A673 (cell line): Measurements from ENCODE around the gene RBM42. TPM values are rescaled to one million over a fixed set of nuclear protein-coding genes. Genes with fewer than 3 reads are reported as not detected.
A peak's percentile ranks its signal among the peaks of the same experiment; 100 is the strongest.

Experiments used
- Bru-seq: library from RNA; stranded (reverse); fragments of 400-500 nt; gene quantifications from one replicate; lab custom pipeline; 2021; lab: Mats Ljungman, UMichigan
- BruChase-seq, 2 experiments: library from RNA; stranded (reverse); fragments of 400-500 nt; gene quantifications; one replicate each; lab custom pipeline; 2021; lab: Mats Ljungman, UMichigan
- BruUV-seq: library from RNA; stranded (reverse); fragments of 400-500 nt; replicated peaks from 2 replicates; lab custom pipeline; 2021; lab: Mats Ljungman, UMichigan
- CTCF ChIA-PET: fragments of 300-600 bp; sonication (Branson Sonifier 250); formaldehyde crosslinking; loops from one replicate; lab custom pipeline; 2022; ENCODE audit warnings: antibody characterized with exemption; lab: Charles Lee
- POLR2A ChIA-PET: fragments of 300-600 bp; sonication (Branson Sonifier 250); formaldehyde crosslinking; loops from one replicate; lab custom pipeline; 2022; ENCODE audit warnings: antibody characterized with exemption; ENCODE audit not compliant: low non-redundant PET; lab: Charles Lee
- DNase-seq: peaks from one replicate; pipeline ENCODE4 v3.0.0-alpha.2; 2015; ENCODE audit warnings: low spot score
- H3K27ac ChIP-seq: fragments of 200-600 bp; sonication (generic); 2 replicates; pipeline ENCODE4 v1.5.1; 2016; ENCODE audit warnings: mixed run types, low read depth, mild to moderate bottlenecking, mixed read lengths, antibody characterized with exemption, low read length; ENCODE audit not compliant: poor library complexity, severe bottlenecking
- H3K27me3 ChIP-seq: fragments of 200-600 bp; sonication (generic); replicated peaks from 2 replicates; pipeline ENCODE4 v1.6.1; 2017; ENCODE audit warnings: mixed run types, low read depth, mild to moderate bottlenecking, mixed read lengths, antibody characterized with exemption, low read length; ENCODE audit not compliant: insufficient read depth, poor library complexity
- H3K36me3 ChIP-seq: fragments of 200-600 bp; sonication (generic); 2 replicates; pipeline ENCODE4 v1.6.1; 2016; ENCODE audit warnings: mixed run types, mild to moderate bottlenecking, mixed read lengths, antibody characterized with exemption, low read length; ENCODE audit not compliant: insufficient read depth, poor library complexity, severe bottlenecking
- H3K4me1 ChIP-seq: fragments of 200-600 bp; sonication (generic); 2 replicates; pipeline ENCODE4 v1.6.1; 2017; ENCODE audit warnings: mixed run types, mild to moderate bottlenecking, mixed read lengths, antibody characterized with exemption, low read length; ENCODE audit not compliant: insufficient read depth, poor library complexity, severe bottlenecking
- H3K4me3 ChIP-seq: fragments of 200-600 bp; sonication (generic); 2 replicates; pipeline ENCODE4 v1.5.1; 2016; ENCODE audit warnings: low read depth, mixed run types, mild to moderate bottlenecking, mixed read lengths, low read length; ENCODE audit not compliant: poor library complexity, severe bottlenecking
- H3K9me3 ChIP-seq: fragments of 200-600 bp; sonication (generic); 2 replicates; pipeline ENCODE4 v1.6.1; 2016; ENCODE audit warnings: mixed run types, low read depth, mild to moderate bottlenecking, mixed read lengths, antibody characterized with exemption, low read length; ENCODE audit not compliant: poor library complexity, severe bottlenecking
- EZH2 ChIP-seq: fragments of 200-600 bp; sonication (generic); IDR thresholded peaks from 2 replicates; pipeline ENCODE4 v1.6.1; 2017; ENCODE audit warnings: borderline replicate concordance, low read depth, mild to moderate bottlenecking, mixed read lengths, antibody characterized with exemption, low read length; ENCODE audit not compliant: poor library complexity, severe bottlenecking
- intact Hi-C: fragments of 100-400 bp; cut with micrococcal nuclease; formaldehyde crosslinking; loops from one replicate; pipeline ENCODE4 v1.10.0; 2022; ENCODE audit not compliant: unreplicated experiment
- long read RNA-seq: library from polyadenylated mRNA; stranded (forward); transcript quantifications from one replicate; pipeline ENCODE4 v2.0.0, GENCODE V29; 2022
- total RNA-seq: library from RNA; stranded (reverse); gene quantifications from 2 replicates; pipeline ENCODE4 v1.2.3, GENCODE V29; 2021
- TF ChIP-seq, protein P1 (sequence below): fragments of 300-800, 200-600 bp; sonication (generic); conservative IDR thresholded peaks from 2 replicates; pipeline ENCODE4 v1.5.1; 2017; ENCODE audit warnings: low read depth, mild to moderate bottlenecking, antibody characterized with exemption, low read length, moderate library complexity, mixed read lengths

RBM42 gene, protein sequence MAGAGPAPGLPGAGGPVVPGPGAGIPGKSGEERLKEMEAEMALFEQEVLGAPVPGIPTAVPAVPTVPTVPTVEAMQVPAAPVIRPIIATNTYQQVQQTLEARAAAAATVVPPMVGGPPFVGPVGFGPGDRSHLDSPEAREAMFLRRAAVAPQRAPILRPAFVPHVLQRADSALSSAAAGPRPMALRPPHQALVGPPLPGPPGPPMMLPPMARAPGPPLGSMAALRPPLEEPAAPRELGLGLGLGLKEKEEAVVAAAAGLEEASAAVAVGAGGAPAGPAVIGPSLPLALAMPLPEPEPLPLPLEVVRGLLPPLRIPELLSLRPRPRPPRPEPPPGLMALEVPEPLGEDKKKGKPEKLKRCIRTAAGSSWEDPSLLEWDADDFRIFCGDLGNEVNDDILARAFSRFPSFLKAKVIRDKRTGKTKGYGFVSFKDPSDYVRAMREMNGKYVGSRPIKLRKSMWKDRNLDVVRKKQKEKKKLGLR
- total RNA-seq (104 and 106 TPM in 2 replicates), Bru-seq, nascent RNA (percentile 61 among the genes with signal in this experiment), BruChase-seq, experiment 1, labeled RNA remaining after a 2-hour chase (percentile 60 among the genes with signal in this experiment), BruChase-seq, experiment 2, labeled RNA remaining after a 6-hour chase (percentile 74 among the genes with signal in this experiment)
- long read RNA-seq, transcript RBM42-205 (9 exons, 1,487 nt), result minor isoform, 6 of 364 reads
- long read RNA-seq, transcript RBM42-201 (10 exons, 1,680 nt), result major isoform, 161 of 364 reads
- long read RNA-seq, partial matches to known transcripts, result 30 of 364 reads
- long read RNA-seq, other reads (novel, unspliced or antisense), result 162 of 364 reads

DNA sequence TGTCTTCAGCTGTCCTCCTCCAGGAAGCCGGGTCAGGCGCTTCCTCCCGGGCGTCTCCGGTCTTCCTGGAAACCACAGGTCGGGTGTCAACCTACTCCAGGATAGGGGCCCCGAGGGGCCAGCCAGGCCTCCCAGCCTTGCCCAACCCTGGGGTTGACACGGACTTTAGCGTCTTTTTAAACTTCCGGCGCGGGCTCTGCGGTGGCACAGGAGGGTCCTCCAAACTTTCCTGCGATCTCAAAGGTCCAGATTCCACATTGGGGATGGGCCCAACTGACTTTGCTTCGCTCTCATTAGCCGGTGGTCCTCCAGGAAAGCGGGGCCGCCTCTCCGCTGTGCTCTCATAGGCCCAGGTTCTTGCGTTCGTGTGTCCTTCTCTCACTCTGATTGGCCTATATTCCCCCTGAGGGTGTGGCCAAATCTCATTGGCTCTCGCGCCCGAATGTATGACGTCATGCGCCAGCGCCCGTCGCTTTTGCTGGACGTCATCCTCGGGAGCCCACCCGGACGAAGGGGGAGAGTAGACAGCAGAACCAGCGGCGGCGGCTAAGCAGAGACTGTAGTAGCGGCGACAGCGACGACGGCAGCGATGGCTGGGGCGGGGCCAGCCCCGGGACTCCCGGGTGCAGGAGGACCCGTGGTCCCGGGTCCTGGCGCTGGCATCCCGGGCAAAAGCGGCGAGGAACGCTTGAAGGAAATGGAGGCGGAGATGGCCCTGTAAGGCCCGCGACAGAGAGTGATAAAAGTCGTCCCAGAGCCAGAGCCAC, at the start of gene RBM42:
Gene RBM42, plus strand, starts transcription at position 472 of the 767 bp plus-strand sequence. Its CDS starts 118 bp downstream, at position 590.
- POLR2A ChIA-PET, result interaction anchor here (0.6 kb wide), 1 partner anchor 36 kb away, joined by 3 read pairs; no protein-coding TSS in a partner anchor
- Histone ChIP-seq H3K4me1 (peaks cover 7% of the 10 kb centered on the region), H3K27me3 (no peaks in the 10 kb centered on the region), H3K4me3 (peak within 1 kb of the TSS; percentile 99), H3K27ac (peak within 1 kb of the TSS; percentile 86), H3K9me3 (no peaks in the 10 kb centered on the region), H3K36me3 (peaks cover 32% of the 10 kb centered on the region)
- DNase-seq, result peak; percentile 99
- intact Hi-C loops, result no loop called here
- TF ChIP-seq, protein P1, sequence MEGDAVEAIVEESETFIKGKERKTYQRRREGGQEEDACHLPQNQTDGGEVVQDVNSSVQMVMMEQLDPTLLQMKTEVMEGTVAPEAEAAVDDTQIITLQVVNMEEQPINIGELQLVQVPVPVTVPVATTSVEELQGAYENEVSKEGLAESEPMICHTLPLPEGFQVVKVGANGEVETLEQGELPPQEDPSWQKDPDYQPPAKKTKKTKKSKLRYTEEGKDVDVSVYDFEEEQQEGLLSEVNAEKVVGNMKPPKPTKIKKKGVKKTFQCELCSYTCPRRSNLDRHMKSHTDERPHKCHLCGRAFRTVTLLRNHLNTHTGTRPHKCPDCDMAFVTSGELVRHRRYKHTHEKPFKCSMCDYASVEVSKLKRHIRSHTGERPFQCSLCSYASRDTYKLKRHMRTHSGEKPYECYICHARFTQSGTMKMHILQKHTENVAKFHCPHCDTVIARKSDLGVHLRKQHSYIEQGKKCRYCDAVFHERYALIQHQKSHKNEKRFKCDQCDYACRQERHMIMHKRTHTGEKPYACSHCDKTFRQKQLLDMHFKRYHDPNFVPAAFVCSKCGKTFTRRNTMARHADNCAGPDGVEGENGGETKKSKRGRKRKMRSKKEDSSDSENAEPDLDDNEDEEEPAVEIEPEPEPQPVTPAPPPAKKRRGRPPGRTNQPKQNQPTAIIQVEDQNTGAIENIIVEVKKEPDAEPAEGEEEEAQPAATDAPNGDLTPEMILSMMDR, result no peak
- TF ChIP-seq EZH2, result no peak
- BruUV-seq, result no TSS peak
- CTCF ChIA-PET, result no interaction called here

DNA sequence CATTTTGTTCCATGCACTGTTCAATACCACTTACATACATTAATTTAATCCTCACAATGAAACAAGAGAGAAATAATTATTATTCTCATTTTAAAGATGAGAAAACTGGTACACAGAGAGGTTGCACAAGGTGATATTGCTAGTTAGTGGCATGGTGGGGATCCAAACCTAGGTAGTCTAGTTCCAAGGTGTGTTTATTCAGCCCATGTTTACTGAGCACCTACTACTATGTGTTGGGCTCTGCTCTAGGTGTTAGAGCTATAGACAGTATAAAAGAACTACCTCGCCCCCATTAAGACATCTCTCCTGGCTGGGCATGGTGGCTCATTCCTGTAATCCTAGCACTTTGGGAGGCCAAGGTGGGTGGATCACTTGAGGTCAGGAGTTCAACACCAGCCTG, 46.1 kb upstream of the RBM42 start:
- Histone ChIP-seq H3K36me3 (no peaks in the 10 kb centered on the region), H3K9me3 (no peaks in the 10 kb centered on the region), H3K27ac (no peak overlapping the region), H3K27me3 (peaks cover 12% of the 10 kb centered on the region), H3K4me3 (no peak overlapping the region), H3K4me1 (no peaks in the 10 kb centered on the region)
- ChIA-PET CTCF (no interaction called here), POLR2A (no interaction called here)
- intact Hi-C loops, result no loop called here
- TF ChIP-seq, protein P1, result no peak
- TF ChIP-seq EZH2, result no peak
- no peak for DNase-seq
- BruUV-seq, result no TSS peak

DNA sequence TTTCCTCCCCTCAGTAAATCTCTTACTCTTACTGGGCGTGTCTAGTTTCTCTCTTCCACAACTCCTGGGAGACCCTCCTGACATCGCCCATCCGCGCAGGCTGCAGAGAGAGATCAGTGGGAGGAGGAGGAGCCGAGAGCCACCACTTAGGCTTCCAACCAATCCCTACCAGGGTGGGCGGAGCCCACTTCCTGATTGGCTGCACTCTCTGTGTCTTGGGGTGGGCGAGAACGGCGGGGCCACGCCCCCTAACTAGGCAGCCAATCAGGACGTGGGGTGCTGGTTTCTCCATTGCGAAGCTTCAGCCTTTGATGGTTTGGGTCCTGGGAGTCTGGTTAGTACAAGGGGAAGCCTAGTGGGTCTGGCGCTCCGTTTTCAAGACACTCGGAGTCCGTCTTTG, 43.0 kb upstream of the RBM42 start, which contains the start of gene PMIS2:
Gene PMIS2, plus strand, starts transcription at position 326 of the 400 bp plus-strand sequence. CDS start 87 bp downstream, outside the sequence.
- TF ChIP-seq, protein P1, result no peak
- no peak for TF ChIP-seq EZH2
- DNase-seq, result peak; percentile 62
- no peak within 1 kb of the TSS for H3K27ac ChIP-seq
- CTCF ChIA-PET, result interaction anchor here (0.7 kb wide), 1 partner anchor 536 kb away, joined by 6 read pairs; no protein-coding TSS in a partner anchor
- POLR2A ChIA-PET, result no interaction called here
- no peak within 1 kb of the TSS for H3K4me3 ChIP-seq
- no peaks in the 10 kb centered on the region for H3K36me3 ChIP-seq
- peaks cover 12% of the 10 kb centered on the region for H3K27me3 ChIP-seq
- intact Hi-C loops, result no loop called here
- BruUV-seq, result no TSS peak
- no peaks in the 10 kb centered on the region for H3K9me3 ChIP-seq
- no peaks in the 10 kb centered on the region for H3K4me1 ChIP-seq
